Fibroblast of pulmonary artery (primary cell): ENCODE measurements around the gene SH3PXD2A.
A peak's percentile ranks its signal among the peaks of the same experiment; 100 is the strongest.

ENCODE experiments used
- DNase-seq: peaks from one replicate; pipeline ENCODE4 v3.0.0-alpha.2; 2010; ENCODE audit warnings: low read depth
- H3K4me3 ChIP-seq: replicated peaks from 2 replicates; pipeline ENCODE4 v1.5.1; 2011; ENCODE audit warnings: low read depth, mild to moderate bottlenecking, control low read depth, low read length, moderate library complexity
- TF ChIP-seq, protein P1 (sequence below): IDR thresholded peaks from 2 replicates; pipeline ENCODE4 v1.5.1; 2011; ENCODE audit warnings: mild to moderate bottlenecking, control low read depth, low read length, inconsistent platforms; ENCODE audit errors: missing control alignments

The SH3PXD2A gene

GRCh38 chr10:103678178-103678526, 177.2 kb downstream of the SH3PXD2A start:
- H3K4me3 ChIP-seq, result peak overlapping the region; percentile 41
- TF ChIP-seq, protein P1, sequence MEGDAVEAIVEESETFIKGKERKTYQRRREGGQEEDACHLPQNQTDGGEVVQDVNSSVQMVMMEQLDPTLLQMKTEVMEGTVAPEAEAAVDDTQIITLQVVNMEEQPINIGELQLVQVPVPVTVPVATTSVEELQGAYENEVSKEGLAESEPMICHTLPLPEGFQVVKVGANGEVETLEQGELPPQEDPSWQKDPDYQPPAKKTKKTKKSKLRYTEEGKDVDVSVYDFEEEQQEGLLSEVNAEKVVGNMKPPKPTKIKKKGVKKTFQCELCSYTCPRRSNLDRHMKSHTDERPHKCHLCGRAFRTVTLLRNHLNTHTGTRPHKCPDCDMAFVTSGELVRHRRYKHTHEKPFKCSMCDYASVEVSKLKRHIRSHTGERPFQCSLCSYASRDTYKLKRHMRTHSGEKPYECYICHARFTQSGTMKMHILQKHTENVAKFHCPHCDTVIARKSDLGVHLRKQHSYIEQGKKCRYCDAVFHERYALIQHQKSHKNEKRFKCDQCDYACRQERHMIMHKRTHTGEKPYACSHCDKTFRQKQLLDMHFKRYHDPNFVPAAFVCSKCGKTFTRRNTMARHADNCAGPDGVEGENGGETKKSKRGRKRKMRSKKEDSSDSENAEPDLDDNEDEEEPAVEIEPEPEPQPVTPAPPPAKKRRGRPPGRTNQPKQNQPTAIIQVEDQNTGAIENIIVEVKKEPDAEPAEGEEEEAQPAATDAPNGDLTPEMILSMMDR, result no peak
- peak; percentile 98 for DNase-seq

DNA sequence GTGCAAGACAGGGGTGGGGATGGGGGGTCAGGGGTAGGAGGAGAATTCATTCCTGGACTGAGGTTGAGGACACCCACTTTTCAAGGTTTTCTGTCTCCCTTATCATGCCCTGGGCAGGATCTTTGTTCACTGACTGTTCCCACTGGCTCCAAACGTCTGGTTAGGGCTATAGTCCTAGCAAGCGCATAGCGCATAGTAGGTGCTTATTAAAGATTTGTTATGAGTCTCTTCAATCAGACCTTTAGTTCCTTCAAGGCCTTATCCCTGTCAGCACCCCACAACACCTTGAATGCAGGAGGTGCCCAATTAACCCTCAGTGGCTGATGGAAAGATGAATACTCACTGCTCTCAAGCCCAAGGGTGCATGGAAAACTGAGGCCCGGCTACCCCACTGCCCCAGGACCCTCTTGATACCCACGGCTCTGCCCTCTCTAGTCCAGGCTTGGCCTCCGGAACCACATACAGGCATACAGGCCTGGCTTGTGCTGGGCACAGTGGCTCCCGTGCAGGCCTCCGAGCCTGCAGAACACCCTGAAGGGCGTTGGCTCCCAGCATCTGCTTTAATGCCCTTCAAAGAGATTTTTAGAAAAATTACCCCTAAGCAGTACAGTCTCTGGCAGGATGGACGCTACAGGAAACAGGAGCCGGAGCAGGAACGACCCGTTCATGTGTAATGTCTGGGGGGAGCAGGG, 177.7 kb downstream of the SH3PXD2A start:
- no peak for DNase-seq
- TF ChIP-seq, protein P1, result no peak
- peak overlapping the region; percentile 41 for H3K4me3 ChIP-seq

GRCh38 chr10:103676851-103677417, 178.4 kb downstream of the SH3PXD2A start:
- peak overlapping the region; percentile 41 for H3K4me3 ChIP-seq
- peak; percentile 93 for DNase-seq
- TF ChIP-seq, protein P1, result no peak

- TF ChIP-seq, protein P1, result no peak
- DNase-seq, result peak; percentile 87
- H3K4me3 ChIP-seq, result peak overlapping the region; percentile 41
Observed at GRCh38 chr10:103676058-103676785, 179.2 kb downstream of the SH3PXD2A start.

DNA sequence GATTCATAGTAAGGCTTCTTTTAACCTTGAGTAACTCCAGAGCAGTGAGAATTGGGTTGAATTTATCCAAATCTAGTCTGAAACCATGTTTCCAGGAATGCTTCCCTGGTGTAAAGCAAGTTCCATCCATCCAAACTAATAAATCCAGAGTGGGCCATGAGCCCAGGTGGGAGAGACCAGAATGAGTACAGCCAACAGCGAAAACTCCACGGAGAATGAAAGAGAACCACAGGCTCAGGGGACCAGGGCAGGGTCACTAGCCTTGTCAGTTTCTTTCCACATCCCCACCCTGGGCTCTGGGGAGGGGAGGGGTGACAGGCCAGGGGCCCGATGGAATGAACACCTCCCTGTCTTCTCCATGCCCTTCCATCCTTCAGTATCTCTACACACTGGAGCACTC, 181.8 kb downstream of the SH3PXD2A start:
- TF ChIP-seq, protein P1, result no peak
- no peak overlapping the region for H3K4me3 ChIP-seq
- no peak for DNase-seq

- no peak for DNase-seq
- TF ChIP-seq, protein P1, result no peak
- H3K4me3 ChIP-seq, result no peak overlapping the region
Observed at GRCh38 chr10:103672345-103672744, 183.0 kb downstream of the SH3PXD2A start.
